Sigmoid colon (tissue), 4 donors: ENCODE measurements around the gene KCNE2.

Experiments
- EP300 ChIP-seq, 4 donors: sonication (generic); formaldehyde crosslinking; IDR thresholded peaks; one replicate each; pipeline ENCODE4 v1.6.1; 2017; ENCODE audit warnings: antibody characterized with exemption in 4 of 4
- POLR2A ChIP-seq, 2 donors: fragments of 450-650 bp; IDR thresholded peaks; one replicate each; pipeline ENCODE4 v1.6.1; 2016; ENCODE audit warnings: antibody characterized with exemption in 2 of 2, mild to moderate bottlenecking in 2 of 2, moderate library complexity in 2 of 2
- TF ChIP-seq, protein P1 (sequence below), 4 experiments: fragments of 450-650 bp in 3 of 4; fragments of 200-600 bp in 1 of 4; IDR thresholded peaks; one replicate each; pipeline ENCODE4 v1.5.1; 2016 to 2019; ENCODE audit warnings: antibody characterized with exemption in 4 of 4, mild to moderate bottlenecking in 3 of 4, moderate library complexity in 2 of 4

GRCh38 chr21:34336245-34336644 is 27.6 kb upstream of the KCNE2 start:
- TF ChIP-seq, protein P1, sequence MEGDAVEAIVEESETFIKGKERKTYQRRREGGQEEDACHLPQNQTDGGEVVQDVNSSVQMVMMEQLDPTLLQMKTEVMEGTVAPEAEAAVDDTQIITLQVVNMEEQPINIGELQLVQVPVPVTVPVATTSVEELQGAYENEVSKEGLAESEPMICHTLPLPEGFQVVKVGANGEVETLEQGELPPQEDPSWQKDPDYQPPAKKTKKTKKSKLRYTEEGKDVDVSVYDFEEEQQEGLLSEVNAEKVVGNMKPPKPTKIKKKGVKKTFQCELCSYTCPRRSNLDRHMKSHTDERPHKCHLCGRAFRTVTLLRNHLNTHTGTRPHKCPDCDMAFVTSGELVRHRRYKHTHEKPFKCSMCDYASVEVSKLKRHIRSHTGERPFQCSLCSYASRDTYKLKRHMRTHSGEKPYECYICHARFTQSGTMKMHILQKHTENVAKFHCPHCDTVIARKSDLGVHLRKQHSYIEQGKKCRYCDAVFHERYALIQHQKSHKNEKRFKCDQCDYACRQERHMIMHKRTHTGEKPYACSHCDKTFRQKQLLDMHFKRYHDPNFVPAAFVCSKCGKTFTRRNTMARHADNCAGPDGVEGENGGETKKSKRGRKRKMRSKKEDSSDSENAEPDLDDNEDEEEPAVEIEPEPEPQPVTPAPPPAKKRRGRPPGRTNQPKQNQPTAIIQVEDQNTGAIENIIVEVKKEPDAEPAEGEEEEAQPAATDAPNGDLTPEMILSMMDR (IDR thresholded peaks at IDR 0.05) = no peak
- TF ChIP-seq EP300 (IDR thresholded peaks at IDR 0.05) (no peak), POLR2A (IDR thresholded peaks at IDR 0.05) (no peak)
